Dermis blood vessel endothelial cell (primary cell): ENCODE data around the gene ERRFI1. TPM values are rescaled to one million over a fixed set of nuclear protein-coding genes. Genes with fewer than 3 reads are reported as not detected.

Experiments used
- DNase-seq: peaks from one replicate; pipeline ENCODE4 v3.0.0; 2010
- total RNA-seq: library from RNA; depleted of rRNA; stranded (reverse); fragments of >200 nt; gene quantifications from 2 replicates; pipeline ENCODE4 v1.2.3, GENCODE V29; 2014

ERRFI1 gene
- total RNA-seq, 1 donor from 2014 or later: 50.5 TPM

DNA sequence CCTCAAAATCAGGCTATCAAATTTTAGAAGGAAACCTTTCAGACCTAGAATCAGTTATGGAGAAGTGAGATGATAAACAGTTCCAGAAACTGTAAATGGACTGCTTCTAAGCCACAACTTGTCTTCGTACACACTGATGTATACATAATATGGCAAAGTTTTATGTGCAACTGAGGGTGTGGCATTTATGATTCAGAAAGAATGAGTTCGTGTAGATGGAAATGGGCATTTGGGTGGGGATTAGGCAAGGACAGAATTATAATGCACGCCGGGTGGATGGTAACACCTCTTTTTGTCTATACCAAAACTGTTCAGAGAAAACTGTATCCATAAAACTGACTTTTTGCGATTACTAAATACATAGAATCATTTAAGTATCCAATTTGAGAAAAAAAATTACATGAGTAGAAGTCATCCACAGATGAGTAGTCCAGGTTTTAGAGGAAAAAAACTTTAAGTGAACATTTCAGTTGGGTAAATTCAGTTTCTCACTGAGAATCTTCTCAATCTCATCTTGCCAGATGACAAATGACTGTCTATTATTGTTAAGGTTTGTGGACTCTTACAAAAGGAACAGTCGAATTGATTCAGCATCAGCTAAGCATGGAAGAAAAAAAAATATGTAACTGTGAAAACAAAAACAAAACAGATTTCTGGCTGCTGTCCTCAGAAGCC is 22.5 kb downstream of the ERRFI1 start:
- no peak for DNase-seq

GRCh38 chr1:8002921-8003320 is 23.2 kb downstream of the ERRFI1 start:
- no peak for DNase-seq

DNA sequence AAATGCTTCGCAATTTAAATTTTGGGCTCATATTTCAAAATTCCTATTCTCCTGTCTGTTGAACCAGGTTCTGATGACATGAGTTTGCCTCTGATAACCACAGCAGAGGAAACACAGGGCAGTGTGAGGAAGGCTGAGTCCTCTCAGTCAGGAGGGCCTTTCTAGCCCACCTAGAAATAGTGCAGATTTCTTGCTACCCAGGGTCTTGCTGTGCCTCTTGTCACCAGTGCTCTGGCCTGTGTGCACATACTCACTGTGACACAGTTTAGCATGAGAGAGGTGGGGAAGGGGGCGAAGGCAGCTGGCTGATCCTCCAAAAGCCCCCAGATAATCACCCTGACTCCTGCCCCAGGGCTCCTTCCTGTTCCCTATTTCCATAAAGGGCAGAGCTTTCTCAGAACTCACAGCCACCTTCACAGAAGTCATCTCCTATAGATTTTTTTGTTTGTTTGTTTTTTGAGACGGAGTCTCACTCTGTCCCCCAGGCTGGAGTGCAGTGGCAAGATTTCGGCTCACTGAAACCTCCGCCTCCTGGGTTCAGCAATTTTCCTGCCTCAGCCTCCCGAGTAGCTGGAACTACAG is 23.7 kb downstream of the ERRFI1 start:
- no peak for DNase-seq

GRCh38 chr1:7995437-7995836 is 30.7 kb downstream of the ERRFI1 start:
- DNase-seq: no peak

DNA sequence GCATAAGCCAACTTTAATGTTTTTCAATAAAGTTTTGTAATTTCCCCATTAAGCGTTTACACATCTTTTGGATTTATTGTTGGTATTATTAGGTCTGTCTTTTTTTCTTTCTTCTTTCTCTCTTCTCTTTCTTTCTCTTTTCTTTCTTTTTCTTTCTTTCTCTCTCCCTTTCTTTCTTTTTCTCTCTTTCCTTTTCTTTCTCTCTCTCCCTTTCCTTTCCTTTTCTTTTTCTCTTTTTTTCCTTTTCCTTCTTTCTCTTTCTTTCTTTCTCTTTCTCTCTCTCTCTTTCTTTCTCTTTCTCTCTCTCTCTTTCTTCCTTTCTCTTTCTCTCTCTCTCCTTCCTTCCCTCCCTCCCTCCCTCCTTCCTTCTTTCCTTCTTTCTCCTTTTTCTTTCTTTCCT is 31.3 kb downstream of the ERRFI1 start:
- no peak for DNase-seq

DNA sequence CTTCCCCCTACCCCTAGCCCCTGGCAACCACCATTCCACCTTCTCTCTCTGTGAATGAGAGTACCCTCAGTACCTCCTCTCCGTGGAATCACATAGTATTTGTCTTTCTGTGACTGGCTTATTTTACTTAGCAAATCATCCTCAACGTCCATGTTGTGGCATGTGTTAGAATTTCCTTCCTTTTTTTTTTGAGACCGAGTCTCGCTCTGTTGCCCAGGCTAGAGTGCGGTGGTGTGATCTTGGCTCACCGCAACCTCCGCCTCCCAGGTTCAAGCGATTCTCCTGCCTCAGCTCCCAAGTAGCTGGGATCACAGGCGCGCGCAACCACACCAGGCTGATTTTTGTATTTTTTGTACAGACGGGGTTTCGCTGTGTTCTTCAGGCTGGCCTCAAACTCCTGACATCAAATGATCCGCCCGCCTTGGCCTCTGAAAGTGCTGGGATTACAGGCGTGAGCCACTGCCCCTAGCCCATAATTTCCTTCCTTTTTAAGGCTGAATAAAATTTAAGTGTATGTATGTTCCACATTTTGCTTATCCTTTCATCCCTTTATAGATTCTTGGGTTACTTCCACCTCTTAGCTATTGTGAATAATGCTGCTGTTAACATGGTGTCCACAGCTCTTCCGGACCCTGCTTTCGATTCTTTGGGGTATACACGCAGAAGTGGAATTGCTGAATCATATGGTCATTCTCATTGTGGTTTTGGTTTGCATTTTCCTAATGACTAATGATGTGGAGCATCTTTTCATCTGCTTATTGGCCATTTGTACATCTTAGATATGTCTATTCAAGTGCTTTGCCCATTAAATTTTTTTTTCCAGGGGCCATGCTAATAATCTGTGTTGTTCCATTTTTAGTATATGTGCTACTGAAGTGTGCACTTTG is 32.3 kb downstream of the ERRFI1 start:
- DNase-seq: no peak

DNA sequence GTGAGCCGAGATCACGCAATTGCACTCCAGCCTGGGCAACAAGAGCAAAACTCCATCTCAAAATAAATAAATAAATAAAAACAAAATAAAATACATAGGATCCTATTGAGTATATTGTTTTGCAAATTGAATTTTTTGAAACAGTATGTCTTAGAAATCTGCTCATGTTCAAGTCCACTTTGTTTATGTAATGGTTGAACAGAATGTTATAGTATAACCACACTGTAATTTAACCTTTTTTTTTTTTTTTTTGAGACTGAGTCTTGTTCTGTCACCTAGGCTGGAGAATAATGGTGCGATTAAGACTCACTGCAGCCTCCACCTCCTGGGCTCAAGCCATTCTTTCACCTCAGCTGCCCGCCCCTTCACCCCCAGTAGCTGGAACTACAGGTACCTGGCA is 33.2 kb downstream of the ERRFI1 start:
- DNase-seq: no peak

DNA sequence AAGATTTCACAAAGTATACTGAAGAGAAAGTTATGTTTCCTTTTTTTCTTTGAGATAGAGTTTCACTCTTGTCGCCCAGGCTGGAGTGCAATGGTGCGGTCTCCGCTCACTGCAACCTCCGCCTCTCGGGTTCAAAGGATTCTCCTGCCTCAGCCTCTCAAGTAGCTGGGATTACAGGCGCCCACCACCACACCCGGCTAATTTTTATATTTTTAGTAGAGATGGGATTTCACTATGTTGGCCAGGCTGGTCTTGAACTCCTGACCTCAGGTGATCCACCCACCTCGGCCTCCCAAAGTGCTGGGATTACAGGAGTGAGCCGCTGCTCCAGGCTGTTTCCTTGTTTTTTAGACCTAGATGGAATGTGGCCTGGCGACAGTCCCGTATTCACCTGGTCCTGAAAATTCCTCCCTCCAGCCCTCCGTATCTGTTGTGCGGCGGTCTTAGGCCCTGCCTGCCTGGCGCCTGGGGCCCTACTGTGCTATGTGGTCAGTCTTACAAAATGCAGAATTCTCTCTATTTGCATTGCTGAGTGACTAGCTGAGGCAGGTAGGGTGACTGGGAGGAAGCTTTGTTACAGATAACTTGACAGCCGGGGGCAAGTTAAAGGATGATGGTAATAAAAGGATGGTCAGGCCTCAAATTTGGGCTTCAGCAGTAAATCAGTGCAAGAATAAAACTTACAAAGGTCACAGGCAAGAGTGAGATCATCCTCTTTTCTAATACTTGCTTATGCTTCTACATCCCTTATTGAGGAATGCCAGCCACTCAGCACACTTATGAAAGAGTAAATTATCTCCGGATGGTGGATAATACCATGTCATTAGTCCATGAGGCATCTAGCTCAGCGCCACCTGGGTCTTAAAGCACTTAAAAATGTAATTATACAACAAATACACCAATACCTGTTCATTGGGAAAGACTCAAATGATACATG is 34.3 kb downstream of the ERRFI1 start:
- DNase-seq: no peak

DNA sequence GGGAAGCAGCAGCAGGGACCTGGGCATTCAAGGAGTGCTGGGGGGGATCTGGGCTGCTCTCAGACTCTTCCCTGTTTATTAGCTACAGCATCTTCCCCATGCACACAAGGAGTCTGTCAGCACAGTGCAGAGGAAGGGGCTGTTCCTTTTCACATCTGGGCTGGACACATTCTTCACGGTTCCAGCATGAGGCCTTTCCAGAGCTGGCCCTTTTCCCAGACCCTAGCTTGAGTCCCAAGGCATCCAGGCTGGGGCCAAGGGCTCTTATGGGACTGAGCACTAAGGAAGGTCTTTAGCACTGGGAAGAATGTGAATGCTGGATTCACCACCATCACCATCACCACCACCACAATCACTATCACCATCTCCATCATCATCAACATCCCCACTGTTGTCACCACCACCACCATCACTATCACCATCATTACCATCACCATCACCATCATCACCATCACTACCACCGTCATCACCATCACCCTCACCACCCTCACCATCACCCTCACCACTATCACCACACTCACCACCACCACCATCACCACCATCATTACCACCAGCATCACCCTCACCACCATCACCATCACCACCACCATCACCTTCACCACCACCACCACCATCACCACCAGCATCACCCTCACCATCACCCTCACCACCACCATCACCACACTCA is 36.2 kb downstream of the ERRFI1 start:
- no peak for DNase-seq

DNA sequence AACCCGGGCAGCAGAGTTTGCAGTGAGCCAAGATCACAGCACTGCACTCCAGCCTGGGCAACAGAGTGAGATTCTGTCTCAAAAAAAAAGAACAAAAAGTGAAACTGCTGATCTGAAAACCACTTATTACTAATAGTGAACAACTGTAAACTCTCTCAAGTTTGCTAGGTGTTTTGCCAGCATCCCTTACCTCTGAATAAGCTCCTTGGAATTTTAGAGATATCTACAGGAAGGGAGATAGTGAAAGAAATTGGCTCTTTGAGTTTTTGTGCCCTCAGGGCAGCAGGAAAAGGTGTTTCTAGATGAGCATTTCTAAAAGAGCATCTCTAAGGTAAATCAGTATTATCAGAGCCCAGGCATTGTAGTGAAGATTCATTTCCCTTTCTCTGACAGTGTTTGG is 37.5 kb downstream of the ERRFI1 start:
- no peak for DNase-seq

DNA sequence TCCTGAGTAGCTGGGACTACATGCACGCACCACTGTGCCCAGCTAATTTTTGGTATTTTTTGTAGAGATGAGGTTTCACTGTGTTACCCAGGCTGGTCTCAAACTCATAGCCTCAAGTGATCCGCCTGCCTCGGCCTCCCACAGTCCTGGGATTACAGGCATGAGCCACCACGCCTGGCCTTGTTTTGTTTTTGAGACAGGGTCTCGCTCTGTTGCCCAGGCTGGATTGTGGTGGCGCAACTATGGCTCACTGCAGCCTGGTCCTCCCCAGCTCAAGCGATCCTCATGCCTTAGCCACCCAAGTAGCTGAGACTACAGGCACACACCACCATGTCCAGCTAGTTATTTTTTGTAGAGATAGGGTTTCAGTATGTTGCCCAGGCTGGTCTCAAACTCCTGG is 38.6 kb downstream of the ERRFI1 start:
- no peak for DNase-seq

DNA sequence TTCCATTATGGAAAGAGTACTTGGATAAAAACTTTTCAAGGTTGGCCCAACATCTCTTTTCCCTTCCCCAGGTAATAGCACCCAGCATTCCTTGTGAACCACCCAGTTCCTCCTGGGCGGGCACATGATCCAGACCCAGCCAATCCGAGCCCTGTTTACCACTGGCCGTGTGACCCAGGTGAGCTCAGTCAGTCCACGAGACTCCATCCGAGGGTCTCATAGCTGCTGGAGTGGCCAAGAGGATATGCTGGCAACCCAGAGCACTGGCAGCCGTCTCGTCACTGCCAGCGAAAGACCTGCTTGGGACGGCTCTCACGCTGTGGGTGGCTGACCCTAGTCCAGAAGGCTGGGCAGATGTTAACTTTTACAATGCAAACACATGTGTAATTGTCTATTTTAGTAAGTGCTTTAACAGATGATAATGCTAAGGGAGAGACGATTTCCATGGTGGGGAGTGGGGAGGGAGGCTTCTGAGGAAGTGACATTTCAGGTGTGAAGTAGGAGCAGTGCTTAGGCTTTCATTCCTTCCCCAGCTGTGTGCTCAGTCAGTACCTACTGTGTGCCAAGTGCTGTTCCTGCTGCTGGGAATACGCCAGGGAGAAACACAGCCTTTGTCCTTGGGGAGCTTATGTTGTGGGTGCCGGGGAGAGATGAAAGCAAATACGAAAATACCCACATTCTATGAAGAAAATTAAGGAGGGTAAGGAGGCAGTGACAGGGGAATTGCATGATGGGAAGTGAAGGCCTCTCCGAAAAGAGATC is 40.1 kb downstream of the ERRFI1 start:
- no peak for DNase-seq

- DNase-seq: no peak
Measured at GRCh38 chr1:7984811-7985210, 41.3 kb downstream of the ERRFI1 start.

- no peak for DNase-seq
Measured at GRCh38 chr1:7983086-7983778, 42.9 kb downstream of the ERRFI1 start.

GRCh38 chr1:7980984-7981383 is 45.1 kb downstream of the ERRFI1 start:
- DNase-seq: no peak

GRCh38 chr1:7975212-7975865 is 50.8 kb downstream of the ERRFI1 start:
- DNase-seq: peak; percentile 91

DNA sequence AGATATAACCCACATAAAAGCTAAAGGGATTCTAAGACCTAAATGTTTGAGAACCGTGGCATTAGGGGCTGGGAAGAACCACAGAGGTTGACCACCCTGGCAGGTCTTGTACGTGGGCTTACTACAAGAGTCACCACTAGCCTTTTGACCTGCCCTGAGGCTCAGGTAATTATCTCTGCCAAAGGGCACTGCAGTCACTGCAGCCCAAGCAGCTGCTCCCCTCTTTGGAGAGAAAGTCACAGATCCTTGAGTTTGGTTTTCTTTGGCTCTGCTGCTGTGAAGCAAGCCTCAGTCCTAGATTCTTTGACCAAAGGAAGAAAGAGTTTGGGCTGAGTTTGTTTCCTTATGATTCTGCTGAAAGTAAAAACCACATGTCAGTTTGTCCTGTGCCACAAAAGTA is 53.0 kb downstream of the ERRFI1 start:
- DNase-seq: no peak

- DNase-seq: no peak
Measured at GRCh38 chr1:7972285-7972684, 53.8 kb downstream of the ERRFI1 start.

DNA sequence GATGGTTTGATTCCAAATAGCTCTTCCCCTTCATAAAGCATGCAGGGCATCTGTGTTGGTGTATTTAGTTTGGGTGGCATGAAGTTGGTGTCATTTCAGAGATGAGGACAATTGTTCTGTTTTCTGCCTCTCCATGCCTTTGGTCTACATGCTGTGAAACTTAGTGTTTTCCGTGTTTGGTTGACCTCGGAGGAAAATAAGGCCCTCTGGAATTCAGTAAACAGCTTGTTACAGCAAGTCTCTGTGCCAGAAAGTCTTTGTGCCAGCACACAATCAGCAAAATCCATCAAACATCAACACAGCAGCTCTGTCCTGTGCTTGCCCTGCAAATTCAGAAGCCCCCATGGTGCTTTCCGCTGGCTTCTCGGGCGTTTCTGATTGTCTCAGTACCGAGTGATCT is 55.1 kb downstream of the ERRFI1 start:
- no peak for DNase-seq

- no peak for DNase-seq
Measured at GRCh38 chr1:7970246-7970645, 55.9 kb downstream of the ERRFI1 start.
